NOMO-1 (cell line): ENCODE data around the gene GOSR2.
A peak's percentile ranks its signal among the peaks of the same experiment; 100 is the strongest.
"Not testable (repeated sequence)": the region's sequence is repeated elsewhere in the genome, so short reads cannot be mapped to it uniquely, and the experiment has no call there.

ENCODE experiments used
- DNase-seq, 2 experiments: peaks; one replicate each; lab custom pipeline; 2025; ENCODE audit not compliant: unreplicated experiment in 2 of 2; lab: John Stamatoyannopoulos, UW

Gene GOSR2

GRCh38 chr17:46928467-46929261, 5.7 kb downstream of the GOSR2 start:
- no peak for DNase-seq

GRCh38 chr17:46929413-46929812, 6.5 kb downstream of the GOSR2 start:
- DNase-seq: no peak

DNA sequence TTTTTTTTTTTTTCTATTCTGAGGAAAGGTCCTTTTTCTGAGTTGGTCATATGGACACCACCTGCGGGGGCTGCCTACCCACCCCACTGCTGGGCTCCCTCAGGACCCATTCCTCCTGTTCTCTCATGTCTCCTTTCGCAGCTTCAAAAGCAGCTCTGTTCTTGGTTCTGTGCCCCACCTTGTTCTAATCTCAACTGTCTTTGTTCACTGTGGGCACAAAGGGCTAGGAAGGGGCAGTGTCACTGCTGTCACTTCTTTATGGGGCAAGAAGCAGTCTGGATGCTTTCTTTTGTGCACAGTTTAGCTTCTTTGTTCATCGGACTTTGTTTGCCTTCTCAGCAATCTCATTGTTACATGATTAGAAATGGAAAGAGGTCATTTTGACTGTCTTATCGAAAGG, 7.1 kb downstream of the GOSR2 start:
- DNase-seq: no peak

GRCh38 chr17:46931596-46931995, 8.6 kb downstream of the GOSR2 start:
- no peak for DNase-seq

GRCh38 chr17:46935658-46936266, 12.8 kb downstream of the GOSR2 start:
- no peak for DNase-seq

DNA sequence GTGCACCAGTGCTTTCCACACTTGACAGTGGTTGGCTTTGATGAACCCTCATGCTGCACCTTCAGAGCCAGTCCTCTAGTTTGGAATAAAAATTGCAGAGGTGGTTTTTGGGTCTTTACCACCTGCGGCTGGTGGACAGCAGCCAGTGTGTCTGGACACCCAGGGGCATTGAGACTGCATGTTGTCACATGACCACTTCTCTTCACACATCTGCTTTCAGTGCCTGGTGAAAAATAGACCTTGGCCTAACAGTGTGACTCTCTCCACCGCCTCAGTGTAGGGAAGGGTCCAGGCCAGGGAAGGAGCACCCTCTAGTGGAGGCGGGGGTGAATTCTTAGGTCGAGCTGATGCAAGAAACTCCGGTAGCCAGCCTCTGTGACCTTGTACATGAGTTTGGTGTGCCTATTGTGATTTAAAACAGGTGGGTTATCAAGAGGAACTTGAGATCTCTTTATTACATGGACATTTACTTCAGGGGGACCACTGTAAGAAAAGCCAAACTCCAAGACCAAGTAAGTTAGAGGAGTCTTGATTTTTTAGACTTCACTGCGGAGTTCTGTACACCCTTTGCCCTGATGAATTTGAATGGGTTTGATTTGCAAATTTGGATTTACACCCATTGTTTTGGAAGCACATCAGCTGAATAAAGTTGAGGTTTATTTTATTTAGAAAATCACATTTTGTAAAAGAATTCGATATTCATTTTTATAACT, 17.9 kb downstream of the GOSR2 start:
- peak; percentile 60 to 73 for DNase-seq

DNA sequence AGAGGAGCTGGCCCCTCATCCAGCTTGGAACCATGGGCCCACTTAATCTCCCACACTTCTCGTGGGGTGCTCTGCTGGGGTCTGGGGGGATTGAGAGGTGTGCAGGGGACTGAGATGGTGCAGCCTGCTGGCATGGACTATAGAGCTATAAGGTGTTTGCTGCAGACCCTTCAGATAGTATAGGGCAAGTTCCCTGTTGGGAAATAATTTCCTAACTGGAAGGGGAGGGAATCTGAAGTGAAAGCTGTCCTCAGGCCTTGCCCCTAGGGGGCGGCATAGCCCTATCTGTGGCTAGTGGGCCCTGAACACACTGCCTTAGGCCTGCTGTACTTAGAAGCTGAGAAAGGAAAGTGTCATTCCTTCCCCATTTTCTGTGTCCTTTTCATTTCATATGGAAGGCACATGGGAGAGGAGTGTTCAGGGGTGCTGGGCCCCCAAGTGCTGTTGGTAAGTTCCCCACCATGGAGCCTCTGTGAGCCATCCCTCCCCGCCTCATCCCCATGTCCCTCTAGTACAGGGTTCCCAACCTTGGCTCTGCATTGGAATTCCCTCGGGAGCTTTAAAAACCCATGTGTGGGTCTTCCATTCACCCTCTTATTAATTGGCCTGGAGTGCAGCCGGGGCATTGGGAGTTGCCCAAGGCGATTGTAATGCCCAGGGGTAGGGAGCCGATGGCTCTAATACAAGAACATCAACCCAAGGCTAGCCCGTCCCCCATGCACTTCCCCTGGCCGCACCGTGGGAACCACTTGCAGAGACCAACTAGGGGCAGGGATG, 19.7 kb downstream of the GOSR2 start:
- DNase-seq: peak; percentile 12 to 41

GRCh38 chr17:46943218-46943500, 20.2 kb downstream of the GOSR2 start:
- no peak for DNase-seq

GRCh38 chr17:46943501-46944393, 20.8 kb downstream of the GOSR2 start:
- DNase-seq: no peak

DNA sequence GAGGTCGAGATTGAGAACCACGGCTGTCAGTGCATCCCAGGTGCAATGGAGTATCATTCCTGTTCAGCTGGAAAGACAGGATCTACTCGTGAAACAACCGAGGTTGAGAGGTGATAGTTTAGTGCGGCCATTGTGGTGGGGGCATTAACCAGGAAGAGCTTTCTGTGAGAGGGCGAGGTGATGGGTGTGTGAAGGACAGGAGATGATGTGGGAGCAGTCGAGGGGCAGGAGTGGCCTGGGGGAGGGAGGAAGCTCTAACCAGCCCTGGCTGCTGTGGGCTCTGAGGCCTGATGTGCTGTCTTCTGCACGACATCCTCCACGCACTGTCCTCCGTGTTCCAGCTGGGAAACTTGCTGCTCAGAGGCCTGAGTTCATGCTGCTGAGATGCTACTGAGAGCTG, 22.0 kb downstream of the GOSR2 start:
- no peak for DNase-seq

DNA sequence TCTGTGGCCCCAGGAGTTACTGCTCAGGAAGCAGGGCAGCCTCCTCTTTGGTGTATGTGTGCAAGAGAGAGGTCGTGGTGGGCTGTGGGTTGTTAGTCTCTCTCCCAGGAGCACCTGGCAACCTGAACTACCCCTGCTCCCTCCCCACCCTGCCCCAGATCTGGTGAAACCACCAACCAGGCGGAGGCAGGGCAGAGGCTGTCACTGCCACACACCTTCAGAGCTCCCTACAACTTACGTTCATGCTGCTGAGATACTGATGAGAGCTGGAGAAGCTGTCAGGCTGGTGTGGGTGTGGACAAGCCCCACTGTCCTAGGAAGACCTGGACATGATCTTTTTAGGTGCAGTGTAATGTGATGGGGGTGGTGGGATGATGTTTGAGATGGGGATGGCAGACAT, 24.3 kb downstream of the GOSR2 start:
- no peak for DNase-seq

DNA sequence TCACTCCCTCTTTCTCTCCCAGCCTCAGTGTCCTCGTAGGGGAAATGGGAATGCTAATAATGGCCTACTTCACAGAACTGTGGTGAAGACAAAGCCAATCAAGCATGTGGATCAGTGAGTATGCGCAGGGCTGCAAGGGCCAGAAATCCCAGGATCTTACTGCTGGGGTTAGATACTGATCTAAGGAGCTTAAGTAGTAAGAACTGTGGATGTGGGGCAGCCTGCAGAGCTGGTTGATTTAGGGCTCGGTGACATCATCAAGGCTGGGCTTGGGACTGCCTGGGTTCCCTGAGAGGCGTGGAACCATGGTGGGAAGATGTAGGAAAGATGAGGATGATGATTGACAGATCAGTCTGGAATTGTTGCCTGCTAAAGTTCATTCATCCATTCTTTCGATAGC, 25.6 kb downstream of the GOSR2 start:
- DNase-seq: no peak

GRCh38 chr17:46949291-46950174, 26.6 kb downstream of the GOSR2 start:
- no peak for DNase-seq

DNA sequence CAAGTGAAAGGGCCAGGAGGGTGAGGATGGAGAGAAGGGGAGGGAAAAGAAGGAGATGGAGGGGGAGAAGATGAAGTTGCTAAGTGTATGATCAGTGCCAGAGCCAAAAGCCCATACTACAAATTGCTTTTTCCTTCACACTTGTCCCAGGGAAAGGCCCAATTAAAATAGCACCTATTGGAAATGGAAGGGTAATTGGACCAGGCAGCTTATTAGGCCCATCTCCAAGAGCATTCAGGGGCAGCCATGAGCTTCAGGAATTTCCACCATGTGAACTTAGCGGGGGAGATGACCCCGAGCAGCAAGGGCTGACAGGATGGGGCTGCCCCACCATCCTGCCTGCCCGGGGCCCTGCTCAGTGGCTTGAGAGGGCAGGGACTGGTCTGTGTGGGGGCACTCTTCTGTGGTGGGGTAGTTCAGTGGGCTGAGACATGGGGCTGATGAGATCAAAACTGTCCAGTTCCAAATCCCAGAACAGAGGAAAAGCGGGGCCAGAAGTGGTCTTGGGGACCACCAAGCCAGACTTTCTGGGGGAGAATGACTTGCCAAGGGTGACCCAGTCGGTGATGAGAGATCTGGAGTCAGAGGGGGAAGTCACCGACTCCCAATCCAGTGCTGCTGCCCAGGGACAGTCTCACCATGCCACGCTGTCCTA, 27.5 kb downstream of the GOSR2 start:
- no peak for DNase-seq

DNA sequence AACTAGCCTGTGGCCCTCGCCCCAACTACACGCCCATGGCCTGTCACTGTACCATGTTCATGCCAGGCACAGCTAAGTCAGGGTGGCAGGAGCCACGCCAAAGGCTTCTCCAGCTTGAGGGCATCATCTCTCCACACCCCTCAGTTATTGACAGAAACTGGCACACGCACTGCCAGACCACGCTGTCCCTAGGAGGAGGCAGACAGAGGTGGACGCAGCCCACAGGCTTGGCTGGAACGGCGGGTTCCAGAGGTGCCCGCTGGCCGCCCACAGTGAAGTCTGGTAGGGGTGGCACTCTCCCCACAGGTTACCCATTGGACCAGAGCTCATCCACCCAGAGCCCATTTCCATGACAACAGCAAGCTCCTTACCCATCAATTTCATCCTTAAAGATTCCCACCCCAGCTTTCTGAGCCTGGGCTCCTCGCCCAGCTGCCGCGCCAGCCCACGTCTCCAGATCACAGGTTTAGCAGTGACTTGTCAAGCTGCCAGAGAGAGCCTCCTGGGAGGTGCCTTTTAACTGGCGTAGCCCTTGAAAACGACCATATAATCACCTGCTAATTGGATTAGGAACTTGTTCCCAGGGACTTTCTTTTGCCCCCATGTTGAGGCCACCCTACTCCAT, 28.1 kb downstream of the GOSR2 start:
- no peak for DNase-seq

DNA sequence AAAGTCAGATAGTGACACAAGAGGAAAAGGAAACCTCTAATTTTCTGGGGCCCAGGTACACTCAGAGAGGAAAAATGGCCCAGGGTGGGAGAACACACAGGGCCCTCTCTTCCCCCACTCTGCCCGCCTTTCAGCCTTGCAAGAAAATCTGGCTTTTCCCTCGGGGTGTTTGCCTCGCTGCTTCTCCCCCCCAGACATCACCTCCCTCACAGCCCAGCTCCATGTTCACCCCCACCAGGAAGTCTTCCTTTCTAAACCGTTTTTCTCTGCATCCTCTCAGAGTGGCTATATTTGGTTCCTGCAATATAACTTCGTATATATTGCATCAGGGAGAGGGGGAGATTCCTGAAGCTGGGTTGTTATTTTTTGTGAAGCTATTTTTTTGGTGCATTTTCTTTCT, 28.7 kb downstream of the GOSR2 start:
- no peak for DNase-seq

DNA sequence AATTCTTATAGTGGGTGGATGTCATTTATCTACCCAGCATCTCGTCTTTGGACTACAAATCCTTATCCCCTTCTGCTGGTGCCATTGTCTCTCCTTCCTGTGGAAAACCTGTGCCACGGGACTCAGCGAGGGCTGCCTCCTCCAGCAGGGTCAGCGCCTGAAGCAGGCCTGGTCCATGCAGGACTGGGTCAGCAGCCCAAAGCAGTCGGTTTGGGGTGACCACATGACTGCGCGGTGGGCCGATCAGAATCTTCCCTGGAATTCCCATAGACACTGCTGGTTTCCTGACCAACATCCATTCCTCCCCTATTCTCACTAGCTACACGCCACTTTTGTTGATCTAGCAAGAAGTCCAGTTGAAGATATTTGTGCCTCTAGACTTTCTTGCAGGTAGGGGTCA, 29.2 kb downstream of the GOSR2 start:
- DNase-seq: no peak

- not testable (repeated sequence) for DNase-seq
Measured at GRCh38 chr17:46953191-46953590, 30.2 kb downstream of the GOSR2 start.
